Stimulated activated CD4-positive, alpha-beta T cell treated with anti-CD3 and anti-CD28 coated beads, TNF-alpha, amount 100 ng/mL, for 1 hour (primary cell): ENCODE measurements around the gene AQP6.

Experiments used
- DNase-seq, 3 donors: peaks; one replicate each; pipeline ENCODE4 v3.0.0-alpha.2; 2020; ENCODE audit warnings: low read depth in 3 of 3, low spot score in 1 of 3

AQP6 gene

GRCh38 chr12:49972641-49973360 lies at the start of gene AQP6:
AQP6 (plus strand) TSS chr12:49972947; CDS start chr12:49973174, 227 bp downstream.
- DNase-seq, result no peak

GRCh38 chr12:49923035-49923644 lies 49.6 kb upstream of the AQP6 start:
- DNase-seq, result no peak

- DNase-seq, result no peak
Observed at GRCh38 chr12:49923880-49924556, 48.7 kb upstream of the AQP6 start.

- DNase-seq, result no peak
Observed at GRCh38 chr12:49924628-49925246, 48.0 kb upstream of the AQP6 start.

- no peak for DNase-seq
Observed at GRCh38 chr12:49925433-49926204, 47.1 kb upstream of the AQP6 start.

- DNase-seq, result no peak
Observed at GRCh38 chr12:49928471-49928870, 44.3 kb upstream of the AQP6 start.

GRCh38 chr12:49929581-49929980 lies 43.2 kb upstream of the AQP6 start:
- no peak for DNase-seq

GRCh38 chr12:49930515-49931288 lies 42.0 kb upstream of the AQP6 start:
- DNase-seq, result no peak

- DNase-seq, result no peak
Observed at GRCh38 chr12:49932023-49932422, 40.7 kb upstream of the AQP6 start.

- DNase-seq, result no peak
Observed at GRCh38 chr12:49932533-49933130, 40.1 kb upstream of the AQP6 start.

- no peak for DNase-seq
Observed at GRCh38 chr12:49933796-49934195, 39.0 kb upstream of the AQP6 start.

GRCh38 chr12:49934505-49934904 lies 38.2 kb upstream of the AQP6 start:
- no peak for DNase-seq

GRCh38 chr12:49936925-49937324 lies 35.8 kb upstream of the AQP6 start:
- DNase-seq, result no peak

- DNase-seq, result no peak
Observed at GRCh38 chr12:49937639-49938300, 35.0 kb upstream of the AQP6 start.

GRCh38 chr12:49939307-49939706 lies 33.4 kb upstream of the AQP6 start:
- no peak for DNase-seq

- no peak for DNase-seq
Observed at GRCh38 chr12:49939707-49940106, 33.0 kb upstream of the AQP6 start.

GRCh38 chr12:49941556-49942511 lies 30.9 kb upstream of the AQP6 start:
- no peak for DNase-seq

- DNase-seq, result no peak
Observed at GRCh38 chr12:49942512-49942893, 30.2 kb upstream of the AQP6 start.
